HG02588 (cell line): ENCODE results near the gene LRIF1.

Experiments
- ATAC-seq: cut with Tn5 transposase; IDR thresholded peaks from one replicate; pipeline ENCODE4 v1.9.1; 2021; ENCODE audit warnings: mild to moderate bottlenecking, moderate library complexity; ENCODE audit not compliant: unreplicated experiment

The LRIF1 gene

GRCh38 chr1:110897681-110898080 lies 66.0 kb downstream of the LRIF1 start:
- no peak for ATAC-seq
